Measurements from ENCODE around the gene PAK3.

PAK3 gene

DNA sequence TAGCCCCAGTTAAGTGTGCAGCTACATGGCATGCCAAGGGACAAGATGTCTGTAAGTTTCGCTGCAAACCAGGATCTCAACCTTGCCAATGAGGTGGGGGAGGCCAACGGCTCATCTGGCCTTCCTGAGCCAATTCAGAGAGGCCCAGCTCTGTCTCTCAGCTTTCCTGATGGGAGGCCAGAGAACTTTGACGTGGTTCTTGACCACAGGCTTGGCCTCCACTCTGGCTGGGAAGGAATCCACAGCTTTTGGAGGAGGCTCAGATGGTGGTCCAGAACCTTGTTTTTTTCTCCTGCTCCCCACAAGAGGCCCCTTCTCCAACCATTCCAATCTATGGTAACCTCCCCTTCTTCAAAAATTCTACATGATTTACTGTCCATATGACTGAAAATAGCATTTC is 164.5 kb downstream of the PAK3 start:
- Mint-ChIP-seq H3K27me3 (ENCODE audit: low read depth) (no peaks in the 10 kb centered on the region), H3K4me1 (ENCODE audit: low read depth) (no peaks in the 10 kb centered on the region), H3K9me3 (no peaks in the 10 kb centered on the region), H3K4me3 (no peak overlapping the region), H3K27ac (no peak overlapping the region), H3K36me3 (ENCODE audit: low read depth) (no peaks in the 10 kb centered on the region)

DNA sequence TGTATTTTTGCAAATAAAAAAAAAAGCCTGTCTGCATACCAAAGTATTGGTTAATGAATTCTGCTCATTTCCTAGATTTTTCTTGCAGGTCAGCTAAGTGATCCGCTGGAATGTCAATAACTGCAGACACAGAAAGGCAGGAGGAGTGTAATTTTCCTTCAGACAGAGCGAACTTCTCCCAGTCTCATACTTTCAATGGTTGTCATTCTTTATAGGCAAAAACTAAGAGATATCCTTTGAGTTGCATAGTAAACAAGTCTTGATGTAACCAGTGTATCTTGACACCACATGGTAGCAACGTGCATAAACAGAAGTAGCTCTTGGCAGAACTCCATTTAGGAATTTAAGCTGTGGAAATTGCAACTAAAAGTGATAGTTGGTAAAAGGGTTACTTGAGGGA is 166.1 kb downstream of the PAK3 start:
- Mint-ChIP-seq H3K4me1 (ENCODE audit: low read depth) (no peaks in the 10 kb centered on the region), H3K4me3 (no peak overlapping the region), H3K27ac (no peak overlapping the region), H3K9me3 (no peaks in the 10 kb centered on the region), H3K27me3 (ENCODE audit: low read depth) (no peaks in the 10 kb centered on the region), H3K36me3 (ENCODE audit: low read depth) (no peaks in the 10 kb centered on the region)

DNA sequence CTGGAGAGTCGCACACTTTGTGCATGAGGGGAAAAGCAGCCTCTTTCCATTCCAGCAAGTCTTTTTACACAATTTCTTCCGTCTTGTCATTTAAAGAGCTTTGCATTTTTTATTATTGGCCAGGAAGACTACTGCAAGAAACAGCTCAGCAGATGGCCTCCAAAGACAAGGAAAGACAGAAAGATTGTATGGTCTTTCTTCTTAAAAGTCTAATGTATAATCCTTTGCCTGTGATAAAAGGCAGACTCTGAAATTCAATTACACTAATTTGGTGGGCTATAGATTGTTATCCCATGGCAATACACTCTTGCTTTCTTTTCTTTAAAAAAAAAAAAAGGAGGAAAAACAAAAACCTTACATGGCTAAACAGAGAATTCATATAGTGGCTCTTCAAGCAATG is 168.4 kb downstream of the PAK3 start:
- Mint-ChIP-seq H3K4me3 (no peak overlapping the region), H3K9me3 (no peaks in the 10 kb centered on the region), H3K36me3 (ENCODE audit: low read depth) (no peaks in the 10 kb centered on the region), H3K4me1 (ENCODE audit: low read depth) (no peaks in the 10 kb centered on the region), H3K27me3 (ENCODE audit: low read depth) (no peaks in the 10 kb centered on the region), H3K27ac (no peak overlapping the region)

DNA sequence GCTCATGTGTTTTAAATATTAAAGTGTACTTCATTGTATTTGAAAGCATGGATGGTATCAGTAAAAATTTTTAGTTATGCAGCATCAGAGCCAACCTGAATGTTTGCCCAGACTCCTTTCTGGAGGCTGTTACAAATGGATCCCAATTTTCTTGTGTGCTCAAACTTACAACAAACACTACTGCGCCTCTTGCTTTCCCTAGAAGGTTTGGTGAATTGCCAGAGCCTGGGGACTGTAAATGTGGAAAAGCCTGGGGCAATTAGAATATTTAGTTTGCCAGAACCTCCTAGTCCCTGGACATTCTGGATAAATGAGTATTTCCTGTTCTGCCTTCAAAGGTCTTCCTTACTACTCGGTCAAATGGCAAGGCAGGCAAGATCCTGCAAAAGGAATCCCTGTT is 169.5 kb downstream of the PAK3 start:
- no peaks in the 10 kb centered on the region for H3K27me3 Mint-ChIP-seq (ENCODE audit: low read depth)
- H3K36me3 Mint-ChIP-seq (ENCODE audit: low read depth): no peaks in the 10 kb centered on the region
- H3K4me1 Mint-ChIP-seq (ENCODE audit: low read depth): no peaks in the 10 kb centered on the region
- no peaks in the 10 kb centered on the region for H3K9me3 Mint-ChIP-seq
- no peak overlapping the region for H3K27ac Mint-ChIP-seq
- no peak overlapping the region for H3K4me3 Mint-ChIP-seq

DNA sequence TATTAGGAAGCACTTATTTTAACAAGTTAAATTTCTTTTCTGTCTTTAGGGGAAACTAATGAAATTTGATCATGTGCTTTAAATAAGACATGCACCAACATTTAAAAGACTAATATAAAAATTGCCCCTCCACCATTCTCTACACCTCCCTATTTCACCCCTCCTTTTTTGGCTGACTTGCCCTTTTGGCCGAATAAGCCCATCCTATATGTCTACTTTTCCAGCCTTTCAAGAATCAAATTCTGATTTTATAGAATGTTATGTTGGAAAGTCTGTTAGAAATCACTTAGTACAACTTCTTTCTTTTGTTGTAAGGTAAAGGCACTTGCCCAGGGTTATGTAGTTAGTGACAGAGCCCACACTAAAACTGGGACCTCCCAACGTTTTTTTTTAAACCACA is 172.5 kb downstream of the PAK3 start:
- Mint-ChIP-seq H3K9me3 (no peaks in the 10 kb centered on the region), H3K27ac (no peak overlapping the region), H3K4me1 (ENCODE audit: low read depth) (no peaks in the 10 kb centered on the region), H3K36me3 (ENCODE audit: low read depth) (no peaks in the 10 kb centered on the region), H3K4me3 (no peak overlapping the region), H3K27me3 (ENCODE audit: low read depth) (no peaks in the 10 kb centered on the region)

DNA sequence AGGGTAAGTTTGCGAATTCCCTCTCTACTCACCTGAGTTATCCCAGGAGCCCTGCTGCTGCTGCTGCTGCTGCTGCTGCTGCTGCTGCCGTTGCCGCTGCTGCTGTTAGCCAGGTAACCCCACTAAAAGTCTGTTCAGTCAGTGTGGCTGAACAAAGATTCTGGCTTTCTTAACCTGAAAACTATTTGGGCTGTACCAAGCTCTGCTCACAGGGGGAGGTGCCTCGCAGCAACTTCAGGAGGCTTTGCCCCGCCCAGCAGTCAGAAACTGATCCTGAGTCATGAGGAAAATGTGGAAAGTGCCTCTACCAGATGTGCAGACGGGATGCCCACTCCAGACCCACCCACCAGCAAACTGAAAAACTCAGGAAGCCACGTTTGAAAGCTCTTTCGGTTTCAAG is 174.3 kb downstream of the PAK3 start, which contains the start of gene CAPN6:
TSS of gene CAPN6 (minus strand) at position 145 of the 400 bp plus-strand sequence. CDS start 6,547 bp downstream, outside the sequence.
- no peaks in the 10 kb centered on the region for H3K4me1 Mint-ChIP-seq (ENCODE audit: low read depth)
- no peak within 1 kb of the TSS for H3K4me3 Mint-ChIP-seq
- no peaks in the 10 kb centered on the region for H3K36me3 Mint-ChIP-seq (ENCODE audit: low read depth)
- H3K27me3 Mint-ChIP-seq (ENCODE audit: low read depth): no peaks in the 10 kb centered on the region
- no peak within 1 kb of the TSS for H3K27ac Mint-ChIP-seq
- no peaks in the 10 kb centered on the region for H3K9me3 Mint-ChIP-seq
